Fibroblast of the conjunctiva (primary cell): ENCODE measurements around the gene GPR107.

Experiments
- DNase-seq: peaks from one replicate; pipeline ENCODE4 v3.0.0-alpha.2; 2010; ENCODE audit warnings: low read depth

Gene GPR107

GRCh38 chr9:130159915-130160670 lies 106.4 kb downstream of the GPR107 start:
- DNase-seq: no peak

GRCh38 chr9:130160862-130161470 lies 107.3 kb downstream of the GPR107 start:
- DNase-seq: no peak

- no peak for DNase-seq
Observed at GRCh38 chr9:130165579-130165978, 111.9 kb downstream of the GPR107 start.

GRCh38 chr9:130166399-130166798 lies 112.7 kb downstream of the GPR107 start:
- no peak for DNase-seq

GRCh38 chr9:130167927-130168326 lies 114.2 kb downstream of the GPR107 start:
- DNase-seq: no peak

- no peak for DNase-seq
Observed at GRCh38 chr9:130171226-130172148, 117.8 kb downstream of the GPR107 start.

- peak; percentile 26 for DNase-seq
Observed at GRCh38 chr9:130172161-130172857, 118.6 kb downstream of the GPR107 start, which contains the start of gene NCS1. Gene NCS1 (plus strand): TSS chr9:130172404. CDS start chr9:130172664, 260 bp downstream.

- DNase-seq: no peak
Observed at GRCh38 chr9:130172858-130173665, 119.4 kb downstream of the GPR107 start.

- no peak for DNase-seq
Observed at GRCh38 chr9:130173666-130173983, 119.9 kb downstream of the GPR107 start.

GRCh38 chr9:130174025-130174424 lies 120.3 kb downstream of the GPR107 start:
- no peak for DNase-seq

- DNase-seq: no peak
Observed at GRCh38 chr9:130174920-130175321, 121.2 kb downstream of the GPR107 start.

GRCh38 chr9:130175355-130175754 lies 121.6 kb downstream of the GPR107 start:
- no peak for DNase-seq

- DNase-seq: no peak
Observed at GRCh38 chr9:130176760-130177159, 123.1 kb downstream of the GPR107 start.

GRCh38 chr9:130177898-130178805 lies 124.4 kb downstream of the GPR107 start:
- no peak for DNase-seq

GRCh38 chr9:130179331-130179907 lies 125.7 kb downstream of the GPR107 start:
- DNase-seq: no peak

- no peak for DNase-seq
Observed at GRCh38 chr9:130180516-130180915, 126.8 kb downstream of the GPR107 start.

GRCh38 chr9:130181678-130182380 lies 128.1 kb downstream of the GPR107 start:
- DNase-seq: no peak

GRCh38 chr9:130182381-130182909 lies 128.7 kb downstream of the GPR107 start:
- no peak for DNase-seq
